IMR-90 (cell line): Measurements from ENCODE around the gene GTF2F2. TPM values are rescaled to one million over a fixed set of nuclear protein-coding genes. Genes with fewer than 3 reads are reported as not detected.
A peak's percentile ranks its signal among the peaks of the same experiment; 100 is the strongest.

Source experiments
- ATAC-seq: fragments of 200-7000 bp; cut with Tn5 transposase; 2 replicates; pipeline ENCODE4 v1.9.1; 2020; ENCODE audit warnings: low read depth, mild to moderate bottlenecking, moderate library complexity
- BruUV-seq: library from RNA; stranded (reverse); fragments of 400-500 nt; replicated peaks from 2 replicates; lab custom pipeline; 2021; lab: Mats Ljungman, UMichigan
- CTCF ChIA-PET: fragments of 300-600 bp; formaldehyde crosslinking; extraction: SDS; loops from one replicate; lab custom pipeline; 2021; ENCODE audit warnings: antibody characterized with exemption; lab: Yijun Ruan, JAX
- POLR2A ChIA-PET: fragments of 300-600 bp; sonication (Branson Sonifier 250); formaldehyde crosslinking; loops from one replicate; lab custom pipeline; 2022; ENCODE audit warnings: antibody characterized with exemption; ENCODE audit not compliant: unreplicated experiment; lab: Charles Lee
- DNase-seq: peaks from one replicate; pipeline ENCODE4 v3.0.0; 2013
- H2AFZ ChIP-seq: replicated peaks from 2 replicates; pipeline ENCODE3; 2013; ENCODE audit warnings: low read length, mild to moderate bottlenecking; ENCODE audit not compliant: poor library complexity
- H2AK5ac ChIP-seq: 2 replicates; pipeline ENCODE4 v1.6.1; 2013; ENCODE audit warnings: low read depth, low read length, inconsistent platforms
- H2AK9ac ChIP-seq: replicated peaks from 2 replicates; pipeline ENCODE3; 2013; ENCODE audit warnings: mild to moderate bottlenecking, low read depth, low read length, moderate library complexity; ENCODE audit not compliant: poor library complexity
- H2BK120ac ChIP-seq: 2 replicates; pipeline ENCODE4 v1.6.1; 2013; ENCODE audit warnings: low read depth, low read length, inconsistent platforms
- H2BK15ac ChIP-seq: 3 replicates; pipeline ENCODE4 v1.6.1; 2013; ENCODE audit warnings: low read depth, low read length, inconsistent platforms
- H2BK20ac ChIP-seq: 2 replicates; pipeline ENCODE4 v1.6.1; 2013; ENCODE audit warnings: low read depth, mild to moderate bottlenecking, inconsistent platforms, low read length, moderate library complexity
- H2BK5ac ChIP-seq: 2 replicates; pipeline ENCODE4 v1.6.1; 2013; ENCODE audit warnings: mild to moderate bottlenecking, low read depth, low read length, inconsistent platforms; ENCODE audit not compliant: poor library complexity, severe bottlenecking
- H3K14ac ChIP-seq: replicated peaks from 2 replicates; pipeline ENCODE4 v1.6.1; 2013; ENCODE audit warnings: low read depth, low read length, inconsistent platforms
- H3K18ac ChIP-seq: 2 replicates; pipeline ENCODE4 v1.6.1; 2013; ENCODE audit warnings: low read depth, low read length, control low read depth
- H3K23ac ChIP-seq: 2 replicates; pipeline ENCODE4 v1.6.1; 2013; ENCODE audit warnings: low read depth, low read length, inconsistent platforms
- H3K27ac ChIP-seq: 2 replicates; pipeline ENCODE4 v1.5.1; 2013; ENCODE audit warnings: mild to moderate bottlenecking, control low read depth, low read length; ENCODE audit not compliant: insufficient read depth
- H3K27me3 ChIP-seq: 2 replicates; pipeline ENCODE4 v1.6.1; 2013; ENCODE audit warnings: low read length; ENCODE audit not compliant: control insufficient read depth, insufficient read depth
- H3K36me3 ChIP-seq: 2 replicates; pipeline ENCODE4 v1.6.1; 2013; ENCODE audit warnings: low read length, mixed read lengths; ENCODE audit not compliant: control insufficient read depth, insufficient read depth
- H3K4ac ChIP-seq: 2 replicates; pipeline ENCODE4 v1.6.1; 2013; ENCODE audit warnings: low read depth, low read length, inconsistent platforms
- H3K4me1 ChIP-seq: 2 replicates; pipeline ENCODE4 v1.6.1; 2013; ENCODE audit warnings: low read length, mixed read lengths; ENCODE audit not compliant: control insufficient read depth, insufficient read depth
- H3K4me2 ChIP-seq: 2 replicates; pipeline ENCODE4 v1.6.1; 2013; ENCODE audit warnings: low read depth, mild to moderate bottlenecking, control low read depth, low read length, moderate library complexity
- H3K4me3 ChIP-seq: 2 replicates; pipeline ENCODE4 v1.5.1; 2013; ENCODE audit warnings: low read depth, mild to moderate bottlenecking, control low read depth, low read length, moderate library complexity; ENCODE audit not compliant: insufficient read depth
- H3K56ac ChIP-seq: 2 replicates; pipeline ENCODE4 v1.6.1; 2013; ENCODE audit warnings: low read length, inconsistent platforms; ENCODE audit not compliant: insufficient read depth; ENCODE audit errors: extremely low read depth
- H3K79me1 ChIP-seq, 2 experiments: 2 replicates each; pipeline ENCODE4 v1.6.1; 2013; ENCODE audit warnings: low read length in 2 of 2, inconsistent platforms in 1 of 2, low read depth in 1 of 2
- H3K9ac ChIP-seq: 2 replicates; pipeline ENCODE4 v1.6.1; 2013; ENCODE audit warnings: low read depth, low read length, control low read depth
- H3K9me1 ChIP-seq: 2 replicates; pipeline ENCODE4 v1.6.1; 2013; ENCODE audit warnings: low read length, inconsistent platforms; ENCODE audit not compliant: insufficient read depth
- H3K9me3 ChIP-seq: 2 replicates; pipeline ENCODE4 v1.6.1; 2013; ENCODE audit warnings: low read length; ENCODE audit not compliant: control insufficient read depth, insufficient read depth
- H4K20me1 ChIP-seq: 2 replicates; pipeline ENCODE4 v1.6.1; 2013; ENCODE audit warnings: low read length, inconsistent platforms; ENCODE audit not compliant: insufficient read depth
- H4K5ac ChIP-seq: 2 replicates; pipeline ENCODE4 v1.6.1; 2013; ENCODE audit warnings: mild to moderate bottlenecking, low read depth, low read length, control low read depth
- H4K8ac ChIP-seq, 2 experiments: 2 replicates each; pipeline ENCODE4 v1.6.1; 2013; ENCODE audit warnings: low read depth in 2 of 2, low read length in 2 of 2, control low read depth in 1 of 2, inconsistent platforms in 1 of 2
- H4K91ac ChIP-seq: 2 replicates; pipeline ENCODE4 v1.6.1; 2013; ENCODE audit warnings: low read depth, low read length, inconsistent platforms; ENCODE audit not compliant: insufficient read depth
- BHLHE40 ChIP-seq: fragments of 150-350 bp; IDR thresholded peaks from 2 replicates; pipeline ENCODE4 v1.6.1; 2016; ENCODE audit warnings: mild to moderate bottlenecking, low read depth, low read length
- CEBPB ChIP-seq: IDR thresholded peaks from 2 replicates; pipeline ENCODE4 v1.6.1; 2012; ENCODE audit warnings: low read depth, low read length, improper control_type of control experiment
- CHD1 ChIP-seq: IDR thresholded peaks from 2 replicates; pipeline ENCODE4 v1.6.1; 2012; ENCODE audit warnings: low read depth, low read length, improper control_type of control experiment
- ELK1 ChIP-seq: fragments of 150-350 bp; IDR thresholded peaks from 2 replicates; pipeline ENCODE4 v1.6.1; 2016; ENCODE audit warnings: low read depth, mild to moderate bottlenecking, low read length, moderate library complexity, borderline replicate concordance
- FOS ChIP-seq: fragments of 150-350 bp; IDR thresholded peaks from 2 replicates; pipeline ENCODE4 v1.6.1; 2016; ENCODE audit warnings: low read depth, low read length
- MAFK ChIP-seq: IDR thresholded peaks from 2 replicates; pipeline ENCODE4 v1.6.1; 2012; ENCODE audit warnings: low read depth, low read length, improper control_type of control experiment
- MAZ ChIP-seq: IDR thresholded peaks from 2 replicates; pipeline ENCODE4 v1.6.1; 2012; ENCODE audit warnings: low read depth, mild to moderate bottlenecking, low read length, improper control_type of control experiment, moderate library complexity, borderline replicate concordance
- MXI1 ChIP-seq: IDR thresholded peaks from 2 replicates; pipeline ENCODE4 v1.6.1; 2012; ENCODE audit warnings: low read depth, mild to moderate bottlenecking, low read length, moderate library complexity, borderline replicate concordance
- NFE2L2 ChIP-seq: fragments of 150-350 bp; IDR thresholded peaks from 2 replicates; pipeline ENCODE4 v1.6.1; 2016; ENCODE audit warnings: low read depth, mild to moderate bottlenecking, low read length
- POLR2A ChIP-seq: IDR thresholded peaks from 2 replicates; pipeline ENCODE4 v1.6.1; 2012; ENCODE audit warnings: mild to moderate bottlenecking, low read depth, low read length
- RAD21 ChIP-seq: IDR thresholded peaks from 2 replicates; pipeline ENCODE4 v1.6.1; 2012; ENCODE audit warnings: low read length, improper control_type of control experiment
- RCOR1 ChIP-seq: IDR thresholded peaks from 2 replicates; pipeline ENCODE4 v1.6.1; 2012; ENCODE audit warnings: mild to moderate bottlenecking, low read length, improper control_type of control experiment; ENCODE audit not compliant: insufficient replicate concordance
- RFX5 ChIP-seq: IDR thresholded peaks from 2 replicates; pipeline ENCODE4 v1.8.0; 2012; ENCODE audit warnings: low read depth, mild to moderate bottlenecking, low read length, moderate library complexity
- SMC3 ChIP-seq: fragments of 150-350 bp; IDR thresholded peaks from 2 replicates; pipeline ENCODE4 v1.6.1; 2016; ENCODE audit warnings: low read depth, mild to moderate bottlenecking, antibody characterized with exemption, low read length, moderate library complexity
- USF2 ChIP-seq: fragments of 150-350 bp; IDR thresholded peaks from 2 replicates; pipeline ENCODE4 v1.6.1; 2017; ENCODE audit warnings: mild to moderate bottlenecking, antibody characterized with exemption, low read length, low read depth
- WGBS, 2 experiments: methylation state at CpG; one replicate each; pipeline versions ENCODE4 v1.1.5 to v1.1.7; 2013; ENCODE audit warnings: missing lambda C conversion rate in 2 of 2; ENCODE audit not compliant: insufficient read length in 1 of 2; ENCODE audit errors: extremely low coverage in 2 of 2; 5-methylcytosine and 5-hydroxymethylcytosine counted together
- dilution Hi-C: fragments of 300-500 bp; cut with HindIII; formaldehyde crosslinking; loops from one replicate; pipeline ENCODE4 v1.14.3; 2018; ENCODE audit warnings: low sequenced_read_pairs; ENCODE audit not compliant: unreplicated experiment
- in situ Hi-C: fragments of 300-500 bp; cut with MboI; formaldehyde crosslinking; loops from 3 replicates; pipeline ENCODE4 v1.14.3; 2019; ENCODE audit warnings: low sequenced_read_pairs, inconsistent platforms, mixed read lengths
- intact Hi-C: fragments of 100-400 bp; cut with micrococcal nuclease; formaldehyde crosslinking; loops from 2 replicates; pipeline ENCODE4 v1.10.0; 2022
- polyA plus RNA-seq, 3 experiments: library from polyadenylated mRNA; depleted of rRNA; stranded (reverse); fragments of >200 nt; gene quantifications; 2 replicates each; pipeline ENCODE4 v1.2.3, GENCODE V29; 2012; ENCODE audit warnings: low replicate concordance in 1 of 3
- total RNA-seq: library from RNA; depleted of rRNA; stranded (reverse); fragments of >200 nt; gene quantifications from 2 replicates; pipeline ENCODE4 v1.2.3, GENCODE V29; 2012

Gene GTF2F2
- total and polyA plus RNA-seq, 2 of the 4 experiments (the other 2 are of a cell fraction), result 16.5 to 21.0 TPM

GRCh38 chr13:45101327-45102018 lies 18.8 kb upstream of the GTF2F2 start:
- Histone ChIP-seq H3K79me1 (no peaks in the 10 kb centered on the region), H2BK5ac (no peak overlapping the region), H3K56ac (no peak overlapping the region), H3K9me3 (no peaks in the 10 kb centered on the region), H3K9me1 (peaks cover 4% of the 10 kb centered on the region; the same call in 1 of the 2 replicates), H4K5ac (peak overlapping the region; percentile 19; the same call in 1 of the 2 replicates), H2BK20ac (no peak overlapping the region), H2BK15ac (no peak overlapping the region), H3K4me2 (no peak overlapping the region), H3K4me1 (peaks cover 20% of the 10 kb centered on the region), H3K4me3 (no peak overlapping the region), H3K9ac (no peak overlapping the region; the same call in 1 of the 2 replicates), H3K4ac (no peak overlapping the region; the same call in 1 of the 2 replicates), H2AFZ (no peak overlapping the region), H3K23ac (no peak overlapping the region), H2BK120ac (no peak overlapping the region; the same call in 1 of the 2 replicates), H4K8ac (no peak overlapping the region), H3K27me3 (no peaks in the 10 kb centered on the region), H3K14ac (no peak overlapping the region), H2AK9ac (no peak overlapping the region), H3K36me3 (no peaks in the 10 kb centered on the region), H3K27ac (peak overlapping the region; percentile 30; the same call in 1 of the 2 replicates), H2AK5ac (no peak overlapping the region), H3K18ac (peak overlapping the region; percentile 28), H4K20me1 (no peaks in the 10 kb centered on the region), H4K91ac (no peak overlapping the region)
- ATAC-seq (no peak), DNase-seq (no peak)
- intact Hi-C loops, result loop anchor here (1.0 kb wide), 1 partner anchor 46 kb away; no protein-coding TSS in a partner anchor
- ChIA-PET POLR2A (interaction anchor here (0.6 kb wide), 1 partner anchor 26 kb away, joined by 4 read pairs; no protein-coding TSS in a partner anchor), CTCF (interaction anchor here (0.7 to 1.0 kb wide), 2 partner anchors 26 to 86 kb away, joined by 3 to 4 read pairs; no protein-coding TSS in a partner anchor)
- WGBS, 2 experiments, result no CpG with 5 or more reads among the region's 10 CpGs
- dilution Hi-C loops, result no loop called here
- in situ Hi-C loops, result no loop called here
- BruUV-seq, result no TSS peak
- TF ChIP-seq MAZ (no peak), CEBPB (no peak), FOS (no peak), ELK1 (no peak), BHLHE40 (no peak), CHD1 (no peak), NFE2L2 (no peak), MXI1 (no peak), USF2 (no peak), POLR2A (no peak), RAD21 (no peak), RFX5 (no peak), SMC3 (no peak), MAFK (no peak), RCOR1 (no peak)
